GM12874 (cell line): ENCODE data around the gene IDUA.

Experiments
- CTCF ChIP-seq: IDR thresholded peaks from 2 replicates; pipeline ENCODE4 v1.5.1; 2011; ENCODE audit warnings: low read depth, mild to moderate bottlenecking, control low read depth, low read length, moderate library complexity; ENCODE audit not compliant: insufficient read depth

Gene IDUA

GRCh38 chr4:997375-998071 lies 10.7 kb downstream of the IDUA start:
- TF ChIP-seq CTCF: no peak

DNA sequence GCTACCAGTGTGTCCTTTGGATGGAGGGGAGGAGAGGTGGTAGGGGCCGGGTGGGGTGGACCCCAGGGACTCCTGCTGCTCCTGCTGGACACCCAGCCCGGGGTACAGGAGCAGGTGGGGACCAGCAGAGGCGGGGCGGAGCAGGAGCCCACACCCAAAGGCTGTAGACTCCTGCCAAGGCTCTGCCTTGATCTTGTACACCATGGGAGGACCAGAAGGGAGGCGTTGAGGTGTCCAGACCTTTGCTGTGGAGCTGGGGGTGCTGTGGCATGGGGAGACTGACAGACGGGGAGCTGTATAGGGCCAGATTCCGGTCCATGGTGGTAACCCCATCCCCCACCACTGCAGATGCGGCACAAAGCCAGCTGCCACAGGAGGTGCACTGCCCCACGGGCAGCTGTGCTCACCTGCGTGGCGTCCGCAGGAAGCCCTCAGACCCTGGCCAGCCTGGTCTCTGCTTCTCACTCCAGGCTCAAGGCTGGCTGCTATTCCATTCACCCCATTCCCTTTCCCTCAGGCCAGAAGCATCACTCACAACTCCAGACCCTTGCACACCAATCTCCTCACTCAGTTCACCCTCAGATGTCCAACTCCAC lies 11.3 kb downstream of the IDUA start:
- no peak for TF ChIP-seq CTCF

DNA sequence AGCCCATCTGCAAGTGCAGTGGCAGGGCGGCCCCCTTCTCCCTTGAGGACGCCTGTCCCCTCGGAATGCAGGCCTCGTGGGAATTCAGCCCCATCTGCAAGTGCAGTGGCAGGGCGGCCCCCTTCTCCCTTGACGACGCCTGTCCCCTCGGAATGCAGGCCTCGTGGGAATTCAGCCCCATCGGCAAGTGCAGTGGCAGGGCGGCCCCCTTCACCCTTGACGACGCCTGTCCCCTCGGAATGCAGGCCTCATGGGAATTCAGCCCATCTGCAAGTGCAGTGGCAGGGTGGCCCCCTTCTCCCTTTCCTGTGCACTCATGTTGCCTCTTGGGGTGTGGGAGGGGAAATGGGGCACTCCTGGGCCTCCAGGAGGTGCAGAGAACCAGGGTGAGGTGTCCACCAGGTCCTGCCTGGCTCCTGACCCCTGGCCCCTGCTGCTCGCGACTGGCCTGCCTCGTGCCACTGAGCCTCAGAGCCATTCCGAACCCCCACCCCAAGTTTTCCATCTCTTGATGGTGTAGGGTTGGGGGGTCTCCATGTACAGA lies 13.1 kb downstream of the IDUA start:
- TF ChIP-seq CTCF: no peak

- TF ChIP-seq CTCF: no peak
These were observed 13.9 kb downstream of the IDUA start for GRCh38 chr4:1000686-1001260.

GRCh38 chr4:1001561-1002130 lies 14.8 kb downstream of the IDUA start:
- no peak for TF ChIP-seq CTCF

- no peak for TF ChIP-seq CTCF
These were observed 15.3 kb downstream of the IDUA start for GRCh38 chr4:1002131-1002630.

DNA sequence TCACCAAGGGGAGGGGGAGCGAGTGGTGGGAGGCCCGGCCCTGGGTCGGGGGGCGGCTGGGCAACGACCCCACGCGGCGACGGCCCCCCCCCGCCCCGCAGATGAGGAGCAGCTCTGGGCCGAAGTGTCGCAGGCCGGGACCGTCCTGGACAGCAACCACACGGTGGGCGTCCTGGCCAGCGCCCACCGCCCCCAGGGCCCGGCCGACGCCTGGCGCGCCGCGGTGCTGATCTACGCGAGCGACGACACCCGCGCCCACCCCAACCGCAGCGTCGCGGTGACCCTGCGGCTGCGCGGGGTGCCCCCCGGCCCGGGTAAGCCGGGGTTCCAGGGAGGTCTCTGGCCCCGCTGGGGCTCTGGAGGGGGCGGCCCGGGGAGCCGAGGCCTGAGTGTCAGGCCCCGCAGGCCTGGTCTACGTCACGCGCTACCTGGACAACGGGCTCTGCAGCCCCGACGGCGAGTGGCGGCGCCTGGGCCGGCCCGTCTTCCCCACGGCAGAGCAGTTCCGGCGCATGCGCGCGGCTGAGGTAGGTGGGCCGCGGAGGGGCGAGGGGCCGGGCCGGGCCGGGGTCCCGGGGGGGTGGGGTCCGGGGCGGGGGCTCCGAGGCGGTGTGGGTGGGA lies 15.9 kb downstream of the IDUA start:
- TF ChIP-seq CTCF: no peak
